Vagina (tissue), 2 donors: Measurements from ENCODE around the gene SYCP3.

Experiments
- CTCF ChIP-seq, 3 experiments: fragments of 450-650 bp in 2 of 3; fragments of 200-600 bp in 1 of 3; sonication (generic) in 1 of 3; IDR thresholded peaks; one replicate each; pipeline ENCODE4 v1.5.1; 2017 to 2019; ENCODE audit warnings: antibody characterized with exemption in 3 of 3, mild to moderate bottlenecking in 2 of 3, moderate library complexity in 2 of 3
- POLR2A ChIP-seq, 2 donors: fragments of 450-650 bp; IDR thresholded peaks; one replicate each; pipeline ENCODE4 v1.6.1; 2017; ENCODE audit warnings: antibody characterized with exemption in 2 of 2, mild to moderate bottlenecking in 2 of 2, moderate library complexity in 2 of 2
- POLR2AphosphoS5 ChIP-seq, 2 donors: sonication (generic); formaldehyde crosslinking; IDR thresholded peaks; one replicate each; pipeline ENCODE4 v1.9.0; 2017; ENCODE audit warnings: antibody characterized with exemption in 2 of 2, mild to moderate bottlenecking in 2 of 2, low read depth in 1 of 2; ENCODE audit not compliant: insufficient read depth in 1 of 2

- TF ChIP-seq CTCF (IDR thresholded peaks at IDR 0.05) (no peak), POLR2A (IDR thresholded peaks at IDR 0.05) (no peak), POLR2AphosphoS5 (IDR thresholded peaks at IDR 0.05; ENCODE audit: insufficient read depth in 1 of 2, low read depth in 1 of 2) (no peak)
These were observed 1.3 kb upstream of the SYCP3 start for GRCh38 chr12:101740566-101740965.
